Peyer's patch (tissue), 4 donors: Measurements from ENCODE around the gene YARS2. TPM values are rescaled to one million over a fixed set of nuclear protein-coding genes. Genes with fewer than 3 reads are reported as not detected.

Experiments used
- DNase-seq, 3 donors: peaks; one replicate each; pipeline ENCODE4 v3.0.0-alpha.2; 2017 to 2019
- H3K27ac ChIP-seq, 4 donors: fragments of 200-600 bp; sonication (generic); one replicate each; pipeline ENCODE4 v1.5.1; 2016 to 2019
- H3K27me3 ChIP-seq, 2 donors: fragments of 200-600 bp; sonication (generic); one replicate each; pipeline ENCODE4 v1.5.1; 2019
- H3K36me3 ChIP-seq, 3 donors: fragments of 200-600 bp; sonication (generic); one replicate each; pipeline ENCODE4 v1.5.1; 2016 to 2019
- H3K4me1 ChIP-seq, 4 donors: fragments of 200-600 bp; sonication (generic); one replicate each; pipeline ENCODE4 v1.5.1; 2016 to 2019
- H3K4me3 ChIP-seq, 4 donors: fragments of 200-600 bp; sonication (generic); 1 replicate in 3 of 4; 2 replicates in 1 of 4; pipeline ENCODE4 v1.5.1; 2016 to 2019; ENCODE audit warnings: mild to moderate bottlenecking in 1 of 4
- H3K9me3 ChIP-seq, 4 donors: fragments of 200-600 bp; sonication (generic); one replicate each; pipeline ENCODE4 v1.5.1; 2016 to 2019; ENCODE audit warnings: mild to moderate bottlenecking in 1 of 4
- CTCF ChIP-seq, 6 experiments: fragments of 450-650 bp in 4 of 6; fragments of 200-600 bp in 2 of 6; sonication (generic) in 1 of 6; IDR thresholded peaks; one replicate each; pipeline ENCODE4 v1.5.1; 2017 to 2019; ENCODE audit warnings: antibody characterized with exemption in 6 of 6, mild to moderate bottlenecking in 3 of 6, moderate library complexity in 1 of 6
- POLR2A ChIP-seq, 2 donors: fragments of 450-650 bp; IDR thresholded peaks; one replicate each; pipeline ENCODE4 v1.5.1; 2017; ENCODE audit warnings: antibody characterized with exemption in 2 of 2, mild to moderate bottlenecking in 2 of 2, moderate library complexity in 2 of 2
- total RNA-seq, 4 donors: library from RNA; depleted of rRNA; stranded (reverse); fragments of >200 nt; gene quantifications; one replicate each; pipeline ENCODE4 v1.1.0, GENCODE V29; 2016

The YARS2 gene
- 10 to 100 TPM in 3 of 4 donors, 1 to 10 TPM in 1; 9.6 to 22.8 (median 19.2) TPM for total RNA-seq

GRCh38 chr12:32755654-32756475 is at the start of gene YARS2:
Gene YARS2, minus strand, starts transcription at chr12:32755897. Its CDS starts 23 bp downstream, at chr12:32755874.
- Histone ChIP-seq H3K27ac (peak within 1 kb of the TSS; percentile 82 to 93 (median 90)), H3K36me3 (peaks cover 0 to 28% (median 0%) of the 10 kb centered on the region in 3 donors), H3K4me1 (peaks cover 0 to 18% (median 3%) of the 10 kb centered on the region in 4 donors), H3K4me3 (peak within 1 kb of the TSS; percentile 73 to 96 (median 81)), H3K9me3 (no peaks in the 10 kb centered on the region), H3K27me3 (no peaks in the 10 kb centered on the region)
- TF ChIP-seq CTCF (IDR thresholded peaks at IDR 0.05) (peak; percentile 58 to 97 (median 87)), POLR2A (IDR thresholded peaks at IDR 0.05) (peak; percentile 31 to 64)
- peak; percentile 88 to 98 (median 92) for DNase-seq

- TF ChIP-seq CTCF (IDR thresholded peaks at IDR 0.05), result no peak
- no peak for TF ChIP-seq POLR2A (IDR thresholded peaks at IDR 0.05)
- H3K36me3 ChIP-seq, result peaks cover 0 to 24% (median 0%) of the 10 kb centered on the region in 3 donors
- no peak for DNase-seq
- H3K4me3 ChIP-seq, result no peak overlapping the region
- peaks cover 0 to 5% (median 0%) of the 10 kb centered on the region in 4 donors for H3K9me3 ChIP-seq
- no peak overlapping the region for H3K27ac ChIP-seq
- H3K4me1 ChIP-seq, result no peaks in the 10 kb centered on the region
- H3K27me3 ChIP-seq, result no peaks in the 10 kb centered on the region
These were observed 48.6 kb upstream of the YARS2 start for GRCh38 chr12:32804301-32804700.

GRCh38 chr12:32801269-32801980 is 45.7 kb upstream of the YARS2 start:
- no peaks in the 10 kb centered on the region for H3K9me3 ChIP-seq
- no peak for DNase-seq
- H3K27me3 ChIP-seq, result no peaks in the 10 kb centered on the region
- H3K4me1 ChIP-seq, result no peaks in the 10 kb centered on the region
- H3K36me3 ChIP-seq, result peaks cover 0 to 16% (median 0%) of the 10 kb centered on the region in 3 donors
- H3K4me3 ChIP-seq, result no peak overlapping the region
- TF ChIP-seq CTCF (IDR thresholded peaks at IDR 0.05), result no peak
- H3K27ac ChIP-seq, result no peak overlapping the region

- no peak for DNase-seq
- Histone ChIP-seq H3K36me3 (peaks cover 0 to 20% (median 0%) of the 10 kb centered on the region in 3 donors), H3K9me3 (no peaks in the 10 kb centered on the region), H3K4me1 (no peaks in the 10 kb centered on the region), H3K27ac (no peak overlapping the region), H3K4me3 (no peak overlapping the region), H3K27me3 (no peaks in the 10 kb centered on the region)
- TF ChIP-seq POLR2A (IDR thresholded peaks at IDR 0.05), result no peak
- TF ChIP-seq CTCF (IDR thresholded peaks at IDR 0.05), result no peak
These were observed 38.6 kb upstream of the YARS2 start for GRCh38 chr12:32794281-32794680.

GRCh38 chr12:32789916-32790315 is 34.2 kb upstream of the YARS2 start:
- Histone ChIP-seq H3K4me1 (no peaks in the 10 kb centered on the region), H3K4me3 (no peak overlapping the region), H3K27ac (no peak overlapping the region), H3K9me3 (no peaks in the 10 kb centered on the region), H3K36me3 (peaks cover 0 to 13% (median 0%) of the 10 kb centered on the region in 3 donors), H3K27me3 (no peaks in the 10 kb centered on the region)
- TF ChIP-seq CTCF (IDR thresholded peaks at IDR 0.05), result no peak
- no peak for DNase-seq
